Caco-2 (cell line): ENCODE results near the gene FAM81A. TPM values are rescaled to one million over a fixed set of nuclear protein-coding genes. Genes with fewer than 3 reads are reported as not detected.

Source experiments
- BruUV-seq: library from RNA; stranded (reverse); fragments of 400-500 nt; replicated peaks from 2 replicates; lab custom pipeline; 2021; lab: Mats Ljungman, UMichigan
- CTCF ChIA-PET: fragments of 300-600 bp; sonication (Branson Sonifier 250); formaldehyde crosslinking; loops from one replicate; lab custom pipeline; 2022; ENCODE audit warnings: antibody characterized with exemption; lab: Charles Lee
- POLR2A ChIA-PET: fragments of 300-600 bp; sonication (Branson Sonifier 250); formaldehyde crosslinking; loops from one replicate; lab custom pipeline; 2022; ENCODE audit warnings: antibody characterized with exemption; lab: Charles Lee
- DNase-seq, 2 experiments: peaks; one replicate each; pipeline versions ENCODE4 v3.0.0 to v3.0.0-alpha.2; 2020 to 2022
- H3K27me3 ChIP-seq: replicated peaks from 2 replicates; pipeline ENCODE4 v1.6.0; 2011; ENCODE audit warnings: low read length; ENCODE audit not compliant: control insufficient read depth, insufficient read depth
- H3K36me3 ChIP-seq: 2 replicates; pipeline ENCODE4 v1.5.1; 2011; ENCODE audit warnings: low read length; ENCODE audit not compliant: control insufficient read depth, insufficient read depth
- H3K4me1 ChIP-seq: fragments of 250-450 bp; sonication (Bioruptor Pico); 2 replicates; pipeline ENCODE4 v1.5.1; 2020; ENCODE audit warnings: mild to moderate bottlenecking
- H3K4me3 ChIP-seq: 2 replicates; pipeline ENCODE4 v1.5.1; 2011; ENCODE audit warnings: low read depth, mild to moderate bottlenecking, control low read depth, low read length
- H3K9me3 ChIP-seq: fragments of 250-450 bp; sonication (Bioruptor Pico); 2 replicates; pipeline ENCODE4 v1.5.1; 2020; ENCODE audit warnings: mild to moderate bottlenecking, moderate library complexity
- H3K27ac Mint-ChIP-seq: one replicate; pipeline ENCODE4 v1.8.0; 2022; ENCODE audit warnings: mixed read lengths; ENCODE audit not compliant: unreplicated experiment
- H3K27me3 Mint-ChIP-seq: one replicate; pipeline ENCODE4 v1.8.0; 2022; ENCODE audit warnings: mixed read lengths; ENCODE audit not compliant: insufficient read depth, unreplicated experiment
- H3K36me3 Mint-ChIP-seq: one replicate; pipeline ENCODE4 v1.8.0; 2022; ENCODE audit warnings: mild to moderate bottlenecking, mixed read lengths; ENCODE audit not compliant: insufficient read depth, unreplicated experiment
- H3K4me1 Mint-ChIP-seq: one replicate; pipeline ENCODE4 v1.8.0; 2022; ENCODE audit warnings: low read depth, mixed read lengths; ENCODE audit not compliant: unreplicated experiment
- H3K4me3 Mint-ChIP-seq: one replicate; pipeline ENCODE4 v1.8.0; 2022; ENCODE audit warnings: mild to moderate bottlenecking, moderate library complexity, mixed read lengths; ENCODE audit not compliant: unreplicated experiment
- H3K9me3 Mint-ChIP-seq: one replicate; pipeline ENCODE4 v1.8.0; 2022; ENCODE audit warnings: mixed read lengths; ENCODE audit not compliant: unreplicated experiment
- CTCF ChIP-seq, 2 experiments: fragments of 200-600 bp in 1 of 2; IDR thresholded peaks; 1 replicate in 1 of 2; 2 replicates in 1 of 2; pipeline versions ENCODE4 v1.5.1 to v1.8.0; 2011 to 2022; ENCODE audit warnings: antibody characterized with exemption in 1 of 2, control low read depth in 1 of 2, inconsistent platforms in 1 of 2, low read depth in 1 of 2, low read length in 1 of 2, mild to moderate bottlenecking in 1 of 2, moderate library complexity in 1 of 2; ENCODE audit not compliant: insufficient read depth in 1 of 2, severe bottlenecking in 1 of 2, unreplicated experiment in 1 of 2
- intact Hi-C: fragments of 100-400 bp; cut with micrococcal nuclease; formaldehyde crosslinking; loops from one replicate; pipeline ENCODE4 v1.10.0; 2022; ENCODE audit not compliant: unreplicated experiment
- total RNA-seq: library from RNA; stranded (reverse); gene quantifications from 2 replicates; pipeline ENCODE4 v1.2.3, GENCODE V29; 2022

The FAM81A gene
- total RNA-seq, 1 experiment from 2014 or later: 6.8 TPM

GRCh38 chr15:59443341-59444072 lies 5.5 kb downstream of the FAM81A start:
- intact Hi-C loops: no loop called here
- BruUV-seq: no TSS peak

GRCh38 chr15:59444081-59444835 lies 6.3 kb downstream of the FAM81A start:
- H3K27me3 Mint-ChIP-seq: no peaks in the 10 kb centered on the region
- ChIA-PET POLR2A (no interaction called here), CTCF (no interaction called here)
- H3K27ac Mint-ChIP-seq: no peak overlapping the region
- intact Hi-C loops: no loop called here
- no peak for DNase-seq
- Histone ChIP-seq H3K36me3 (no peaks in the 10 kb centered on the region), H3K27me3 (no peaks in the 10 kb centered on the region), H3K4me3 (no peak overlapping the region), H3K4me1 (no peaks in the 10 kb centered on the region), H3K9me3 (no peaks in the 10 kb centered on the region)
- TF ChIP-seq CTCF (IDR thresholded peaks at IDR 0.05; ENCODE audit: insufficient read depth in 1 of 2, low read depth in 1 of 2, low read length in 1 of 2, severe bottlenecking in 1 of 2, unreplicated experiment in 1 of 2): no peak
- H3K9me3 Mint-ChIP-seq: no peaks in the 10 kb centered on the region
- no peaks in the 10 kb centered on the region for H3K4me1 Mint-ChIP-seq
- no TSS peak for BruUV-seq
- H3K36me3 Mint-ChIP-seq: no peaks in the 10 kb centered on the region
- no peak overlapping the region for H3K4me3 Mint-ChIP-seq

More at GRCh38 chr15:59443341-59444072, 5.5 kb downstream of the FAM81A start:
- H3K27ac Mint-ChIP-seq: no peak overlapping the region
- no peaks in the 10 kb centered on the region for H3K27me3 ChIP-seq
- H3K4me3 Mint-ChIP-seq: no peak overlapping the region
- DNase-seq: no peak
- no peaks in the 10 kb centered on the region for H3K36me3 ChIP-seq
- CTCF ChIA-PET: no interaction called here
- POLR2A ChIA-PET: no interaction called here
- no peak overlapping the region for H3K4me3 ChIP-seq
- H3K4me1 ChIP-seq: 0 out of 2 replicates have a peak, but pooled peaks cover 2% of the 10 kb centered on the region
- no peaks in the 10 kb centered on the region for H3K9me3 ChIP-seq
- no peaks in the 10 kb centered on the region for H3K36me3 Mint-ChIP-seq
- H3K4me1 Mint-ChIP-seq: no peaks in the 10 kb centered on the region
- no peaks in the 10 kb centered on the region for H3K27me3 Mint-ChIP-seq
- TF ChIP-seq CTCF (IDR thresholded peaks at IDR 0.05; ENCODE audit: insufficient read depth in 1 of 2, low read depth in 1 of 2, low read length in 1 of 2, severe bottlenecking in 1 of 2, unreplicated experiment in 1 of 2): no peak
- H3K9me3 Mint-ChIP-seq: no peaks in the 10 kb centered on the region

GRCh38 chr15:59444980-59445545 lies 7.1 kb downstream of the FAM81A start:
- H3K36me3 ChIP-seq: no peaks in the 10 kb centered on the region
- no peaks in the 10 kb centered on the region for H3K4me1 Mint-ChIP-seq
- H3K4me3 ChIP-seq: no peak overlapping the region
- no peaks in the 10 kb centered on the region for H3K27me3 ChIP-seq
- ChIA-PET CTCF (no interaction called here), POLR2A (no interaction called here)
- no peak overlapping the region for H3K27ac Mint-ChIP-seq
- no peaks in the 10 kb centered on the region for H3K27me3 Mint-ChIP-seq
- DNase-seq: no peak
- no peaks in the 10 kb centered on the region for H3K9me3 ChIP-seq
- no peak overlapping the region for H3K4me3 Mint-ChIP-seq
- intact Hi-C loops: no loop called here
- H3K4me1 ChIP-seq: no peaks in the 10 kb centered on the region
- no peak for TF ChIP-seq CTCF (IDR thresholded peaks at IDR 0.05; ENCODE audit: insufficient read depth in 1 of 2, low read depth in 1 of 2, low read length in 1 of 2, severe bottlenecking in 1 of 2, unreplicated experiment in 1 of 2)
- BruUV-seq: no TSS peak
- no peaks in the 10 kb centered on the region for H3K9me3 Mint-ChIP-seq
- H3K36me3 Mint-ChIP-seq: no peaks in the 10 kb centered on the region
